Stimulated activated CD8-positive, alpha-beta memory T cell treated with anti-CD3 and anti-CD28 coated beads, Interleukin-7, amount 100 ng/mL, for 4 hours (primary cell): ENCODE data around the gene NYNRIN.

Experiments
- DNase-seq, 2 donors: peaks; one replicate each; pipeline ENCODE4 v3.0.0-alpha.2; 2020; ENCODE audit warnings: low read depth in 2 of 2

The NYNRIN gene

DNA sequence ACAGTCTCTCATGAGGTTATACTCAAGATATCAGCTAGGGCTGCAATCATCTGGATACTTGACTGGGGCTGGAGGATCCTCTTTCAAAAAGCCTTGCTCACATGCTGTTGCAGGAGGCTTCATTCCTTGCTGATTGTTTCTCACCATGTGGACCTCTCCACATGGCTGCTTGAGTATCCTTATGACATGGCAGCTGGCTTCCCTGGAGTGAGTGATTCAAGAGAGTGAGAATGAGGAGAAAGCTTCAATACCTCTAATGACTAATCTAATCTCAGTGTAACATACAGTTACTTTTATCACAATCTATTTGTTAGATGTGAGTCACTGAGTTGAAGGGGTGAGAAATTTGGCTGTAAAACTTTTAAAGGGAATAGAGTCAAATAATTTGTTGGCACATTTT lies 58.2 kb downstream of the NYNRIN start:
- no peak for DNase-seq

DNA sequence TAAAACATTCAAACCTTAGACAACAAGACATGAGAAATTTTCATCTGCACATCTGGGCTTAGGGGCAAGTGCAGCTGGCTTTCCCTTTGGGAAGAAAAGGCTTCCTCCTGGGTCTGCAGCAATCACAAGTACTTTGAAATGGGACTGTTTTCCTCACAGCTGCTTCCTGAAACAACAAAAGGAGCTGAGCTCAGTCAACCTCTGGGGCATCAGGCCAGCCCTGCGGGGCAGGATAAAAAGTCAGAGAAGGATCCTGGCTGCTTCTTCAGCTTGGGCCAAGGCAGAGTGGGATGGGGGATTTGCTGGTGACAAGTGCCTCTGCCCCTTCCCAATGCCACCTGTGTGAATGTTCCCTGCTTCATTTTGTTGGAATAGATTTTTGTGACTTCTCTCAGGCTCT lies 59.9 kb downstream of the NYNRIN start:
- no peak for DNase-seq

DNA sequence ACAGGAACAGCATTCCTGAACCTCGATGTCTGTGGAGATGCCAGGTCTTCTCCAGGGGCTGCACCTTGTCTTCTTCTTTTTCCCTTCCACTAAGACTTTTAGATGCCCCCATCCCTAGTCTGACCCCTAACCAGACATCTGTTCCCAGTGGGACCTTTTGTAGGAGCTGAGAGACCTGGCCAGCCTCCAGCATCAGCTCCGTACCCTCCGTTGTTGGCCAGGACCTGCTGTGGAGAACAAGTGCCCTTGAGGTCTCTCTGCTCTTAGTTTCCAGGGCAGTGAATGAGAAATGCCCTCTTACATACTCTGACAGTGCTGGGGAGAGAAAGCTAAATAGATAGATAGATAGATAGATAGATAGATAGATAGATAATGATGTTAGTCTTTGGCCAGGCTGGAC lies 60.5 kb downstream of the NYNRIN start:
- DNase-seq = no peak

DNA sequence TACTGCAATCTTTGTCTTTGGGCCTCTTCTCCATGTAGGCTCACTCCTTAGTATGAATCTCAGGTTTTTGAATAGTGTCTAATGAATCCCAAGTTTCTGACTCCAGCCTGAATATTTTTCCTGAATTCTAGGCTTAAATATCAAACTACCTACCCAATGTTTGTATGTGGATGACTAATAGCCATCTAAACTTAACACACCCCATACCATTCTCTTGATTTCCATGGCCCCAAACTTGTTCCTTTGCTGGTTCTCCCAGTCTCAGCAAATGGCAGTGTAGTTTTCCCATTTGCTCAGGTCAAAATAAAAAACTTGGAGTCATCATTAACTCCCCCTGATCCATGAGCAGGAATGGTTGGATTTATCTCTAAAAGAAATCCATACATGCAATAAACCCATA lies 62.5 kb downstream of the NYNRIN start:
- DNase-seq = no peak

DNA sequence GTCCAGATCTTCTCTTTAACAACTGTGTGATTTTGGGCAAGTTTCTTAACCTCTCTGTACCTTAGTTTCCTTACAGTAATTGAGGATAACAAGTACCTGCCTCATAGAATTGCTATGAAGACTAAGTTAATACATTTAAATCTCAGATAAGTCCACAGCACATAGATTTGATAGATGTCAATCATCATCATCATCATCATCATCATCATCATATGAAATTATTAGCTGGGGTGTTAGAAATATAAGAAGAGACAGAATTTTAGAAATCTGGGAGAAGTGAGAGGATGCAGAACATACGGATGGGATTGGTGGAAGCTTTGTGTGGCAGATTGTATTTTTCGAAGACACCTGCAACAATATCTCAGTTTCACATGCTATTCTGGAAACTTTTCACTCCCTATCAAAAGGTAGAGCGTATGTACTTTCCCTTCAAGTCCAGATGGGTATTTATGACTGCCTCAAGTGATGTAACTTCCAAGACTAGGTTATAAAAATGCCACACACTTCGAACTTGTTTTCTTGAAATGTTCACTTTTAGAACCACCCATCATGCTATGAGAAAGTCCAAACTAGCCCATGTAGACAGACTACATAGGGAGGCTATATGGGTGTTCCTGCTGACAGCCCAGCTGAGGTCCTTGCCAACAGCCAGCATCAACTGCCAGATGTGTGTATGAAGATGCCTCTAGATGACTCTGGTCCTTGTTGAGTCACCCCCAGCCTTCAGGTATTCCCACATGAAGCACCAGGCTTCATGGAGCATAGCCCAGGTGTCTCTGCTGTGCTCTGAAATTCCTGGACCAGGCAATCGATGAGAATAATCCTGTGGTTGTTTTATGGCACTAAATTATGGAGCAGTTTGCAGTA lies 64.4 kb downstream of the NYNRIN start:
- DNase-seq = no peak

- no peak for DNase-seq
Observed at GRCh38 chr14:24463884-24464785, 65.3 kb downstream of the NYNRIN start.

DNA sequence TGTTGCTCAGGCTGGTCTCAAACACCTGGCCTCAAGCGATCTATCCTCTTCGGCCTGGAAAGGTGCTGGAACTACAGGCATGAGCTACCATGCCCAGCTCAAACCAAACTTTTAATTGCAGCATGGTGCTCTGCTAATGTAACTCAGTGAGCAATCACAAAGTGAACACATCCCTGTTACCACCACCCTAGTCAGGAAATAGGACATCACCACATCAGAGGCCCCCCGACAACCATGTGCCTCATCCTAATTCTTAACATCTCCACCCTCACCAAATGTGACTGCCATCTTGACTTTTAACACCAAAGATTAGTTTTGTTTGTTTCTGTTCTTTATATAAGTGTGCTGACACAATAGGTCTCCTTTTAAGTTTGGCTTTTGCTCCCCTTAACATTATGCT lies 66.6 kb downstream of the NYNRIN start:
- no peak for DNase-seq

GRCh38 chr14:24465805-24466204 lies 67.0 kb downstream of the NYNRIN start:
- no peak for DNase-seq
